C4-2B (cell line): ENCODE results near the gene PTPRN2.

Source experiments
- ZFX ChIP-seq: fragments of 450-650 bp; IDR thresholded peaks from 2 replicates; pipeline ENCODE4 v1.6.1; 2017
- TF ChIP-seq, protein P1 (sequence below): fragments of 450-650 bp; conservative IDR thresholded peaks from 2 replicates; pipeline ENCODE4 v1.5.1; 2017; ENCODE audit warnings: mild to moderate bottlenecking

DNA sequence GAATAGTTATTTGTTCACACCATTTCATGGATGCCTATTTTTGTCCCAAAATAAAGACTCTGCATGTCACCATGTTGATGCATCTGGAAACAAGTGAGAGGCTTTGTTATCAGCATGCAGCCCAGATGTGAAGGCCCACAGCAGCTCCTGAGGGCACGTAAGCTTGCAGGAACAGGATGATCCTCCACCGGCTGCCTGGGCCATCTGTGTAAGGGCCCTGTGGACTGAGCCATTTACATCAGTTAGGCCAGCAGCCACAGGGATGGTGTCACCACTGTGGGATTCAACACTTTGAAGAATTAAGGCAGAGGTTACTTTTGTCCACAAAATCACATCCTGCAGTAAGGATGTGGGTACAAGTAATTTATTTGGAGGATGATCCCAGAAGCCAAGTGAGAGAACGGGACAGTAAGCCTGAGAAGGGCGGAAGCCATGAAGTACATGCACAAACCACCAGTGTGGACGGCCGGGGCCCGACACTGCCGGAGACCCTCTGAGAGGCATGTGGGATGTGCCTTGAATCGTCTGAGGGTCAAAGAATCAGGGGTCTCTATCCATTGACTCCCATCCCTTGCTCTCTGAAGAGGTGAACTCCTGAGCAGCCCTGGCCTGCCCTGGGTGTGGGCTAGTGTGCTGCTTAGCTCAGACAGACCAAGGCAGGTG, 641.1 kb downstream of the PTPRN2 start:
- TF ChIP-seq, protein P1, sequence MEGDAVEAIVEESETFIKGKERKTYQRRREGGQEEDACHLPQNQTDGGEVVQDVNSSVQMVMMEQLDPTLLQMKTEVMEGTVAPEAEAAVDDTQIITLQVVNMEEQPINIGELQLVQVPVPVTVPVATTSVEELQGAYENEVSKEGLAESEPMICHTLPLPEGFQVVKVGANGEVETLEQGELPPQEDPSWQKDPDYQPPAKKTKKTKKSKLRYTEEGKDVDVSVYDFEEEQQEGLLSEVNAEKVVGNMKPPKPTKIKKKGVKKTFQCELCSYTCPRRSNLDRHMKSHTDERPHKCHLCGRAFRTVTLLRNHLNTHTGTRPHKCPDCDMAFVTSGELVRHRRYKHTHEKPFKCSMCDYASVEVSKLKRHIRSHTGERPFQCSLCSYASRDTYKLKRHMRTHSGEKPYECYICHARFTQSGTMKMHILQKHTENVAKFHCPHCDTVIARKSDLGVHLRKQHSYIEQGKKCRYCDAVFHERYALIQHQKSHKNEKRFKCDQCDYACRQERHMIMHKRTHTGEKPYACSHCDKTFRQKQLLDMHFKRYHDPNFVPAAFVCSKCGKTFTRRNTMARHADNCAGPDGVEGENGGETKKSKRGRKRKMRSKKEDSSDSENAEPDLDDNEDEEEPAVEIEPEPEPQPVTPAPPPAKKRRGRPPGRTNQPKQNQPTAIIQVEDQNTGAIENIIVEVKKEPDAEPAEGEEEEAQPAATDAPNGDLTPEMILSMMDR = no peak
- no peak for TF ChIP-seq ZFX
